Measurements from ENCODE around the gene PLEKHB1.
A peak's percentile ranks its signal among the peaks of the same experiment; 100 is the strongest.

The PLEKHB1 gene, protein sequence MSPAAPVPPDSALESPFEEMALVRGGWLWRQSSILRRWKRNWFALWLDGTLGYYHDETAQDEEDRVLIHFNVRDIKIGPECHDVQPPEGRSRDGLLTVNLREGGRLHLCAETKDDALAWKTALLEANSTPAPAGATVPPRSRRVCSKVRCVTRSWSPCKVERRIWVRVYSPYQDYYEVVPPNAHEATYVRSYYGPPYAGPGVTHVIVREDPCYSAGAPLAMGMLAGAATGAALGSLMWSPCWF

DNA sequence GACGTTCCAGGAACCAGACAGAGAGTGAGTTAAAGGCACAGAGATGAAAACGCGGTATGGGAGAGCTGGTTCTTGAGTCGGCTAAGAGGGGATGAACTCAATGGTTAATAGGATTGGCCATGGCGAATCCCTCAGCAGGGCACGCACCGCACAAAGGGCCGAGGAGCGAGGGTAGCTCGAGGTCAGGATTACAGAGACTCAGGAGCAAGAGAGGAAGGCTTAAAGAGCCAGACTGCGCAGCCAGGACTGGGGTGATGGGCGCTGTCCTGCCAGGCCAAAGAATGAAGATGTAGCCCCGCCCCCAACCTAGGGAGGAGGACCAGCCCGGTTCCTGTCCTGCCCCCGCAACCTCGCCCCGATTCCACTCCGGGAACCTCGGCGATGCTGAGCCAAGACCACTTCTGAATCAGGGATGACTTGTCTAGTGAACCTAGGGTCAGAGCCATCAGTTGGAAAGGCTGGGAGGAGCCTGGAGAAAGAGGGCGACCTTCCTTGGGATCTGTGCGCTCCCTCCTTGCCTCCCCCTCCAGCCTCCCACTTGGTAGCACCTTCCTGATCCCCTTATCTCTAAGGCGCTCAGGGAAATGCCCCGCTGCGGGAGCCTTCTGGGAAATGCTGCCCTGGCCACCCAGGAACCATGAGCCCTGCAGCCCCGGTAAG lies at the start of gene PLEKHB1:
Gene PLEKHB1, plus strand, starts transcription at position 610 of the 660 bp plus-strand sequence. Its CDS starts 28 bp downstream, at position 638.
- Mint-ChIP-seq H3K4me3 (peak within 1 kb of the TSS; percentile 37 to 63 (median 61)), H3K9me3 (no peaks in the 10 kb centered on the region), H3K4me1 (peaks cover 26% of the 10 kb centered on the region), H3K27ac (peak within 1 kb of the TSS; percentile 1 to 88 (median 66)), H3K36me3 (ENCODE audit: low read depth) (no peaks in the 10 kb centered on the region), H3K27me3 (ENCODE audit: low read depth) (peaks cover 28% of the 10 kb centered on the region)
- TF ChIP-seq, protein P1, sequence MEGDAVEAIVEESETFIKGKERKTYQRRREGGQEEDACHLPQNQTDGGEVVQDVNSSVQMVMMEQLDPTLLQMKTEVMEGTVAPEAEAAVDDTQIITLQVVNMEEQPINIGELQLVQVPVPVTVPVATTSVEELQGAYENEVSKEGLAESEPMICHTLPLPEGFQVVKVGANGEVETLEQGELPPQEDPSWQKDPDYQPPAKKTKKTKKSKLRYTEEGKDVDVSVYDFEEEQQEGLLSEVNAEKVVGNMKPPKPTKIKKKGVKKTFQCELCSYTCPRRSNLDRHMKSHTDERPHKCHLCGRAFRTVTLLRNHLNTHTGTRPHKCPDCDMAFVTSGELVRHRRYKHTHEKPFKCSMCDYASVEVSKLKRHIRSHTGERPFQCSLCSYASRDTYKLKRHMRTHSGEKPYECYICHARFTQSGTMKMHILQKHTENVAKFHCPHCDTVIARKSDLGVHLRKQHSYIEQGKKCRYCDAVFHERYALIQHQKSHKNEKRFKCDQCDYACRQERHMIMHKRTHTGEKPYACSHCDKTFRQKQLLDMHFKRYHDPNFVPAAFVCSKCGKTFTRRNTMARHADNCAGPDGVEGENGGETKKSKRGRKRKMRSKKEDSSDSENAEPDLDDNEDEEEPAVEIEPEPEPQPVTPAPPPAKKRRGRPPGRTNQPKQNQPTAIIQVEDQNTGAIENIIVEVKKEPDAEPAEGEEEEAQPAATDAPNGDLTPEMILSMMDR (IDR thresholded peaks at IDR 0.05; ENCODE audit: unreplicated experiment in 3 of 3), result no peak

DNA sequence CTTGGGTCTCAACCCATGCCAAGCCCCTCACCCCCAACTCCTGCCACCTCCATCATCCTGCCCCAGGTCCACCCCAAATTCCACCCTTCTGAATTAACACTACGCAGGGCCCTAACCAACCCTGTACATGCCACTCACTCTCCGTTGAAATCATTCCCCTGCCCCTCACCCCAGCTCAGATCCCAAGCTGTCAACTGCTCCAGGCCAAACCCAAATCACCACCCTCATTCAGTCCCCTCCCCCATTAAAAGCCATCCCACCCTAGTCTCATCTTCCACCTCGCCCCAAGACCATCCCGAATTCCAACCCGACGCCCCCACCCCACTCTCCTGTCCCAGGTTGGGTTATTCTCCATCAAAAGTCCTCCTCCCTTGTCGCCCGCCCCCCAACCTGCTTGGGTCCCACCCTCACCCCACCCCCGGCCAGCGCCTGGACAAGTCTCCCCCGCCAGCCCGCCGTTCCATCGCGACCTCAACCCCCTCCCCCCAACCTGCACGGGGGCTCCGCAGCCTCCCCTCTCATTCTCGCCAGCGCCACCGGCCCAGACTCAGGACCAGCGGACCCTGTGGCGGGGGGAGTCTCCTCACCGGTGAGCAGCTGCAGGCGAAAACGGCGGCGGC lies 48.9 kb upstream of the PLEKHB1 start:
- no peaks in the 10 kb centered on the region for H3K36me3 Mint-ChIP-seq (ENCODE audit: low read depth)
- H3K4me1 Mint-ChIP-seq, result peaks cover 25% of the 10 kb centered on the region
- peak overlapping the region; percentile 23 to 97 (median 48) for H3K27ac Mint-ChIP-seq
- no peaks in the 10 kb centered on the region for H3K9me3 Mint-ChIP-seq
- H3K27me3 Mint-ChIP-seq (ENCODE audit: low read depth), result no peaks in the 10 kb centered on the region
- TF ChIP-seq, protein P1 (IDR thresholded peaks at IDR 0.05; ENCODE audit: unreplicated experiment in 3 of 3), result no peak
- peak overlapping the region; percentile 89 to 94 (median 93) for H3K4me3 Mint-ChIP-seq

DNA sequence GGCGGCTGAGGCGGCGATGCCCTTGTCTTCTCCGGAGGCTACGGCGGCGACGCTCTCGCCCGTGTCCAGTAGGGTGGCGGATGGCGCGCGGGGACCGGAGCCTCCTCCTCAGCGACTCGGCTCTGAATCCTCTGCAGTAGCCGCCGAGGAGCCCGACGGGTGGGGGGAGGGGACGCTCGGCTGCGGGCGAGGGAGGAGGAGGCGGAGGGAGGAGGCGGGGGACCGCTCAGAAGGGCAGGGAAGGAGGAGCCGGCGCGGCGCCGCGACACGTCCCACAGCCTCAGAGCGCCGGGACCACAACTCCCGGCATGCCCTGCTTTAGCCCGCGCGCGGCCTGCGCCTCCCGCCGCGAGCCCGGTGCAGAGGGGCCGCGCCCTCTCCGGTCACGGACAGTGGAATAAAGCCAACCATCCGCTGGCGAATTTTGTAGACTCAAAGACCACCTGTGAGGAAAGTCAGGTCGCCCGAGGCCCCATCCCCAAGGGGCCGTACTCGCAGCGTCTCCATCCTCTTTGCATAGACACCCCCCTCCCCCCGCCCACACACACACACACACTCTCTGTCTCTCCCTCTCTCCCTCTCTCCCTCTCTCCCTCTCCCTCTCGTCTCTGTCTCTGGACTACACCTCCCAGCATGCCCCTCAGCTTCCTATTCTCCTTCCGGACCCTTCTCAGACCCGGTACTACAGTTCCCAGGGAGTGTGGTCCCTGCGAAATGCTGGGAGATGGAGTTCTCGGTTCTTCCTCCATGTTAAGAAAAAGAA lies 48.2 kb upstream of the PLEKHB1 start, which contains the start of gene FAM168A:
Gene FAM168A, minus strand, starts transcription at position 157 of the 763 bp plus-strand sequence. CDS start 129,638 bp downstream, outside the sequence.
- Mint-ChIP-seq H3K36me3 (ENCODE audit: low read depth) (no peaks in the 10 kb centered on the region), H3K27ac (peak within 1 kb of the TSS; percentile 95 to 97 (median 97)), H3K4me3 (peak within 1 kb of the TSS; percentile 89 to 94 (median 93)), H3K4me1 (peaks cover 25% of the 10 kb centered on the region), H3K9me3 (no peaks in the 10 kb centered on the region), H3K27me3 (ENCODE audit: low read depth) (no peaks in the 10 kb centered on the region)
- TF ChIP-seq, protein P1 (IDR thresholded peaks at IDR 0.05; ENCODE audit: unreplicated experiment in 3 of 3), result peak in 1 of 3 experiments; percentile 11

DNA sequence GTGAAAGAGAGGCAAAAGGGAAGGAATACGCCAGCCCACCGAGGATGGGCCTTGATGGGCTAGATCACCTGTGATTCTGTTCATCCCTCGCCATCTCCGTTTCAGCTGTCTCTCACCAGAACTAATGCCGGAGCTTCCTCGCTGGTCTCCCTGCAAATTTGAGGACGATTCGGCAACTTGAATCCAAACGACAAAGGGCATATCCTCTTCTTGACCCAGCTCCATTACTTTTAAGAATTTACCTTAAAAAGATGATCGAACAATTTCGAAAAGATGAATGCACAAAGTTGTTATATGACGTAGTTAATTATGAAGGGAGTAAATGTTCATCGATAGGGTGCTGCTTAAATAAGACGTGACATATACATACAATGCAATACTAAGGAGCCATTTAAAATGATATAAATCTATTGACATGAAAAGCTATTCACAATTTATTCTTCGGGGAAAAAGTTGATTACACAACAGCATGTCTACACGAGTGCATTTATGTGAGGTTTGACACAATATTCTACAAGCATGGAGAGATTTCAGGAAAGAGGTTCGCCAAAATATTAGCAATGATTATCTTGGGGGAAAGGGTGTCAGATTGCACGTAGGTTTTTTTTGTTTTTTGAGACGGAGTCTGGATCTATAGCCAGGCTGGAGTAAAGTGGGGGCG lies 47.5 kb upstream of the PLEKHB1 start:
- no peaks in the 10 kb centered on the region for H3K36me3 Mint-ChIP-seq (ENCODE audit: low read depth)
- no peaks in the 10 kb centered on the region for H3K27me3 Mint-ChIP-seq (ENCODE audit: low read depth)
- peak overlapping the region; percentile 89 to 94 (median 93) for H3K4me3 Mint-ChIP-seq
- H3K9me3 Mint-ChIP-seq, result no peaks in the 10 kb centered on the region
- TF ChIP-seq, protein P1 (IDR thresholded peaks at IDR 0.05; ENCODE audit: unreplicated experiment in 3 of 3), result no peak
- H3K4me1 Mint-ChIP-seq, result peaks cover 25% of the 10 kb centered on the region
- peak overlapping the region; percentile 95 to 97 (median 97) for H3K27ac Mint-ChIP-seq

DNA sequence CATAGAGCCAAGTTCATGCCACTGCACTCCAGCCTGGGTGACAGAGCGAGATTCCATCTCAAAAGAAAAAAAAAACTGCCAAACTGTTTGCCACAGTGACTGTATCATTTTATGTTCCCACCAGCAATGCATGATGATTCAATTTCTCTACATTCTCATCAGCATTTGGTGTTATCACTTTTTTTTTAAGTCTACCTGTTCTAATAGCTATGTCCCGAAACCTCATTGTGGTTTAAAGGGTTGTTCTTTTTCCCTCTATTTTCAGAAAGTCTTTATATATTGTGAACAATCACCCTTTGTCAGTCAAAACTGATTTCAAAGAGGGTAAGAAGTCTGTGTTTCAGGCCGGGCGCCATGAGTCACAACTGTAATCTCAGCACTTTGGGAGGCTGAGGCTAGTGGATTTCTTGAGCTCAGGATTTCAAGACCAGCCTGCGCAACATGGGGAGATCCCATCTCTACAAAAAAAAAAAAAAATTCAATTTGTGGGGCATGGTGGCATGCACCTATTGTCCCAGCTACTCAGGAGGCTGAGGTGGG lies 33.7 kb upstream of the PLEKHB1 start:
- no peak overlapping the region for H3K4me3 Mint-ChIP-seq
- no peaks in the 10 kb centered on the region for H3K9me3 Mint-ChIP-seq
- no peaks in the 10 kb centered on the region for H3K36me3 Mint-ChIP-seq (ENCODE audit: low read depth)
- no peaks in the 10 kb centered on the region for H3K4me1 Mint-ChIP-seq
- TF ChIP-seq, protein P1 (IDR thresholded peaks at IDR 0.05; ENCODE audit: unreplicated experiment in 3 of 3), result no peak
- no peak overlapping the region for H3K27ac Mint-ChIP-seq
- peaks cover 4% of the 10 kb centered on the region for H3K27me3 Mint-ChIP-seq (ENCODE audit: low read depth)

All from nephron (organoid).